Stomach (tissue), 4 donors: ENCODE data around the gene SMC1B.

Experiments
- CTCF ChIP-seq, 7 experiments: fragments of 450-650 bp in 4 of 7; fragments of 200-600 bp in 3 of 7; sonication (generic) in 3 of 7; IDR thresholded peaks; one replicate each; pipeline ENCODE4 v1.5.1; 2016 to 2019; ENCODE audit warnings: antibody characterized with exemption in 7 of 7, control low read depth in 2 of 7, mild to moderate bottlenecking in 1 of 7
- EP300 ChIP-seq: sonication (generic); formaldehyde crosslinking; IDR thresholded peaks from one replicate; pipeline ENCODE4 v1.6.1; 2017; ENCODE audit warnings: antibody characterized with exemption
- POLR2A ChIP-seq, 4 donors: fragments of 450-650 bp; IDR thresholded peaks; one replicate each; pipeline ENCODE4 v1.6.1; 2016; ENCODE audit warnings: antibody characterized with exemption in 4 of 4, control low read depth in 2 of 4, mild to moderate bottlenecking in 1 of 4, moderate library complexity in 1 of 4
- POLR2AphosphoS5 ChIP-seq, 3 donors: sonication (generic); formaldehyde crosslinking; IDR thresholded peaks; one replicate each; pipeline ENCODE4 v1.6.1; 2016; ENCODE audit warnings: antibody characterized with exemption in 3 of 3

- TF ChIP-seq CTCF (IDR thresholded peaks at IDR 0.05), result no peak
- TF ChIP-seq EP300, result no peak
- TF ChIP-seq POLR2A (IDR thresholded peaks at IDR 0.05), result no peak
- no peak for TF ChIP-seq POLR2AphosphoS5 (IDR thresholded peaks at IDR 0.05)
These were observed 107.3 kb downstream of the SMC1B start for GRCh38 chr22:45306139-45306538.
